Fibroblast of skin of abdomen (primary cell): ENCODE results near the gene GRIP1.

Experiments
- DNase-seq: peaks from one replicate; pipeline ENCODE4 v3.0.0-alpha.2; 2013

Gene GRIP1

GRCh38 chr12:66693901-66694513 lies 15.1 kb upstream of the GRIP1 start:
- peak; percentile 75 for DNase-seq

DNA sequence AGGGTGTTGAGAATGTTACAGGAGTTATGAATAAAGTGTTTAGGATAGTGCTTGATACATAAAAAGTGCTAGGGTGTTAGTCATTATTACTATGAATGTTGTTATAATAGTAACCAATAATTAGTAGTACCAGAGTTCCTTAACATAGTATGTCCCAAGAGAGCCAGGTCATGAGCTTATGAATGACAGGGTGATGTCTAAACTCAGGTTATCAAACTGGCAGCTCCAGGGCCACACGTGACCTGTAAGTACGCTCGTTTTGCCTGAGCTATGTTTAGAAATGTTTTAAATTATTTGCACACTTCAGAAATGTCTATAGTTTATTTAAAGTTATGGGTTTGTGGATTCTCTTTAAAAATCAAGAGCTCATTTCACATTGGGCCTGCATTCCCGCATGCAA lies 14.1 kb upstream of the GRIP1 start:
- no peak for DNase-seq

GRCh38 chr12:66692170-66692569 lies 13.3 kb upstream of the GRIP1 start:
- no peak for DNase-seq

DNA sequence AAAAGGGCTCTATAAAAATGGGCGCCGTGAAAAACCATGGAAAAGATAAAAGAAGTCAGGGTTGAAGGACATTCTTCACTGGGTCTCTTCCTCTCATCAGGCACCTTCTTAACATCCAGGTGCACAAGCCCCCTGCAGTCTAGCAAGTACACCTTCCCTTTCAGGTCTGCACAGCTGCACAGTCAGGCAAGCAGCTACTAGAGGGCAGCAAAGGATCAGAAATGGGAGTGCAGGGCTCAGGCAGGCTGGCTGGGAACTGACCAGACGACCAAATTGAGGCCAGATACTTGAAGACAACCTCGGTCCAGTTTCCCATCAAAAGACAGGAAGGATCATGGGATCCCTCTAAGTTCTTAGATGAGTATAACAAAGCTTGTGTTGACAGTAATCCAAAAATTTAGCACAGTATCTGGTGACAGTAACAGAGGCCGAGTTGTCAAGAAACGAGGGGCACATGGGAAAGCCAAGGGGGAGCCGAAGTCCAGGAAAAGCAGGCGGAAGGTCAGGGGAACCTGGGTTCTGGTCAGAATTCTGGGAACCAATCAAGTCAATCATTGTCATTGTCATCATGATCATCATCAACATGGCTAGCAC lies 10.1 kb upstream of the GRIP1 start:
- peak; percentile 23 for DNase-seq

DNA sequence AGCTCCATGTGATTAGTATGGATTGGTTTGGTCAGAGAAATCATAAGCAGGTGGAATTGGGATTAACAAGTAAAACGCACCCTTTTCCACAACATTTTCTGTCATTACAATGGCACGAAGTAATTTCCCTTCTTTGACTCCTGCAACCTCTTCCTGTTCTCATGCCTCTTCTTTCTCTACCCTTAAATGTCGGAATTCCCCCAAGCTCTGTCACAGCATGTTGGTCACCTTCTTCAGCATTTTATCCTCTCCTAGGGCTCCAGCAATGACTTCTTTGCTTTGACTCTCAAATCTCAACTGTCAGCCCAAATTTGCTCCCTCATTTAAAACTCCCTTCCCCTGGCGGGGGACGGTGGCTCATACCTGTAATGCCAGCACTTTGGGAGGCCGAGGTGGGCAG lies 5.3 kb upstream of the GRIP1 start:
- DNase-seq, result no peak

- DNase-seq, result no peak
Observed at GRCh38 chr12:66683822-66684221, 4.9 kb upstream of the GRIP1 start.

- no peak for DNase-seq
Observed at GRCh38 chr12:66683073-66683472, 4.2 kb upstream of the GRIP1 start.

- DNase-seq, result no peak
Observed at GRCh38 chr12:66679461-66680084, 697 bp upstream of the GRIP1 start.

GRCh38 chr12:66676241-66676640 lies 2.6 kb downstream of the GRIP1 start:
- DNase-seq, result no peak

DNA sequence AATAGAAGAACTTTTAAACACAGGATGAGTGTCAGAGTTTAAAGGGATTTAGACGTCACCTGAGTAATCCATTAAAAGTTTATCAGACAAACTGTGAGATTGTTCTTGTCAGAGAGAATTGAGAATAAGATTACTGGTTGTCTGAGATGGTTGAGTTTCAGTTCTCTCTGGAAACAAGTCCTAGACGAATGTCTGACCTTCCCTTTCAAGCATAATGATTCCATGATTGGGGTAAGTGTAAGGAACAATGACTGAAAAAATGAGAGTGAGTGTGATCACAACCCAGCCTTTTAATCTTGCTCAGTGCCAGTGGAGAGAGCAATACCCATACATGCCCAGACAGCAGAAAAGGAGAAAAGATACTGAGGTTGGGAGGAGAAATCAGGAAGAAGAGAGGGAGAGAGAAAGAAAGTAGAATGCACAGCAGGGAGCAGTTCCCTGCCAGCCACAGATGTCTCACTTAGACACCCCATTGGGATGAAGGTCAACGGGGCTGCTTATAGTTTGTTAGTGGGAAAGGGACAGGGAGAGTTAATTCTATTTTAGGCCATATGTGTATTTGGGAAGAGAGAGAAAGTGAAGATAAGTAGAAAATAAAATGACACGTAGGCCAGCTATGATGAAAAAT lies 4.3 kb downstream of the GRIP1 start:
- DNase-seq, result no peak

DNA sequence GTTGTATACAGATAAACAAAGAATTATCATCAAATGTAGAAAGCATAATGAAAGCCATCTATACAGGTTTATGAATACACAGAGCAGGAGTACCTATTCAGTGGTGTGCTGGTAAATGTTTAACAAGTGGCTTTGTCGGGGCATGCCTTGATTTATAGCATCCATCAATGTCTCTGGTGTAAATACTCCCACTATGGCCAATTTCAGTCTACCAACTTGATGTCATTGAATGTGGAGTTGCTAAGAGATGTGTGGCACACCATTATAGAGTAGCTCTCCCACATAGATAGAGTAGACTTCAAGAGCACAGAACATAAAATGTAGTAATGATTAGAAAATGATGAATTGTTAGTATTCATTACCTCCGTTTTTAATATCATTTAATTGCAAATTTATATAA lies 9.3 kb downstream of the GRIP1 start:
- DNase-seq, result no peak

GRCh38 chr12:66668311-66668710 lies 10.6 kb downstream of the GRIP1 start:
- peak; percentile 47 for DNase-seq

GRCh38 chr12:66667906-66668305 lies 11.0 kb downstream of the GRIP1 start:
- DNase-seq, result peak; percentile 24

DNA sequence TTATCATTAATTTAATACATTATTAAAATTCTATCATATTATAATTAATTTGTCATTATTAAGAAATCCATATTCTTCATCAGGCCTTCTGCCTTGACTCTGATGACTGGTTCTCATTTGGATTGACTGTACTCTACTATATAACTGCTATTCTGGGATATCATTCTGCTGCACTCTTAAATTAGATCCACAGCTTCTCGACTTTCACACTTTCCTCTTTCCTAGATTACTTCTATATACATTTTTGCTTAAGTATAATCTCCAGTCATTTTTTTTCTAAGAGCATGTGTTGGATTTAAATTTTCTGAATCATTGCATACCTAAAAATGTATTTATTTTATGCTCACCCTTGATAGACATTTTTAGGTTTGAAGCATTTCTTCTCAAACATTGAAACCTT lies 12.4 kb downstream of the GRIP1 start:
- DNase-seq, result no peak

GRCh38 chr12:66665435-66665985 lies 13.4 kb downstream of the GRIP1 start:
- peak; percentile 55 for DNase-seq

DNA sequence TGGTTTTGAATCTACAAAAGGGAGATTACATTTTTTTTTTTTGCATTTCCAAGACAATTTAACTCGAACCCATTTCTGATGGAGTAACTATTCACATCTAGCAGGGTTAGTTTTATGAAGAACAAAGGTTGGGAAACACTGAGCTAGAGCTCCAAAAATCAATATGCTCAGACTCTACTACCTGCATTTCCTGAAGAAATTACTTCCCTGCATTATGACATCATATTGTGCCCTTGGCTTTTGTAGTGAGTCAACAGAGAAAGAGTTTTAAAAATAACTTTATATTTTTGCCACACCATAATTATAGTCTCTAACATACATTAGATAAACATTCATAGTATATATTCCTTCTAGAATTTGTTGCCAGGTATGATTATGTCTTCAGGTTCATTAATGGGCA lies 14.8 kb downstream of the GRIP1 start:
- DNase-seq, result no peak

GRCh38 chr12:66663611-66664010 lies 15.3 kb downstream of the GRIP1 start:
- DNase-seq, result no peak

GRCh38 chr12:66662729-66663128 lies 16.1 kb downstream of the GRIP1 start:
- DNase-seq, result peak; percentile 66

GRCh38 chr12:66662179-66662578 lies 16.7 kb downstream of the GRIP1 start:
- DNase-seq, result no peak

DNA sequence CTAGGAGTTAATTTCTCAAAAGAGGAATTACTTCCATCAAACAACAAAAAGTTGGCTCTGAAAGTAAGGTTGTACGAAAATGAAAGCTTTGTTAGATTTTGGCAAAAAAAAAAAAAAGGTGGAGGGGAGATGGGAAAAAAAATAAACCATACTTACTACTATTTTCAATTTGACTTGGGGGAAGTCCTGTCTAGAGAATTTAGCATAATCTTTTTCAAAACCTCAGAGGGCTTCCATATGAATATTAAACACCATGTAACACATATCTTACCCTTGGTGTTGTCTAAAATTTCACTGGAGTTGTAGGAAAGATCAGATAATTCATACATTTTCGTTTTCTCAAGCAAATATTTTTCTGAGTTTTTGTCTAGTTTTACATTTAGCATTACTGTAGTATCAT lies 17.5 kb downstream of the GRIP1 start:
- DNase-seq, result no peak

DNA sequence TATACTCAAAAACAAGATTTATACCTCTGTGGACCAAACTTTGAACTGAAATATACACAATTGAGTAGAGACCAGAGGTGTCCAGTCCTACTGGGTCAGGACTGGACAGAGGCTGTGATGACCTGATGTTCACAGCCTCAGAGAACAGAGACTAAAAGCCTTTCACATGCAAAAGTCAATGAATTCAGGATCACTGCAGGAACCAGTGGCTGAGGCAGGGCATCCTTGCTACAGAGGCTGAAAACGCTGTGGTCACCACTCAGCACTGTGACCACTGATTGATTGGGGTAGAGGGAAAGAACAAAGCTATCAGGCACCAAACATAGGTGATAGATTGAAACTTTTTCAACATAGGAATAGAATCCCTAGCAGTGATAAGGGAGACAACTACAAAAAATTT lies 25.1 kb downstream of the GRIP1 start:
- no peak for DNase-seq

DNA sequence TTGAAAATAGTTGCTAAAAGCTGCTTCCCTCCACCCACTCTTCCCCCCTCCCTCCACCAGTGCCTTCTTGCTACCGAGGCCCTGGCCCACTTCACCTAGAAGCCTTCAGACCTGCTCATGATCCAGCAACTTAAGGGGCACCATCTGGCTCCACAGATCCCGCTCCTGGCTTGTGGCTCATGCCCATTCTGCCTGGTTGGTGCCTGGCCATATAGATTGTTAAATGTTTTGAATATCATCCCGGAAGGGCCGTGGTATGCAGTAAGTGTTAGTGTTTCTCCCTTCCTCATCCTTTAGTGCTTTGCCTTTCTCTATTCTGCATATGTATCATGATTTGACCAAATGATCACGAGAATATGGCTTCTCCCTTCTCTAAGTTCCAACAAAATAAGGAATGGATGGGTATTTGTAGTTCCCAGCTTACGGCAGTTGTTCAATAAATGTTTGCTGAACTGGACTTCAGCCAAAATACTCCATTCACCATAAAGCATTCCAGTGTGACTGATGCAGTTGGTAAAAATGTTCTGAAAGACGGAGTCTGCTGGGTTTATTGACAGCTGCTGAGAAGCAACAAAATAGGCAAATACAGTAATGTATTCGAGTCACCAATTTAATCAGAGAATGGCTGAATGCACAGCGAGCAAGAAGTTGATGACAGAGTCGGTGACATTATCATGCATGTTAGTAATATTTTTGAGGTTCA lies 30.7 kb downstream of the GRIP1 start:
- peak; percentile 78 for DNase-seq
